Ovary (tissue), 9 donors: ENCODE results near the gene KIF19. TPM values are rescaled to one million over a fixed set of nuclear protein-coding genes. Genes with fewer than 3 reads are reported as not detected.
A peak's percentile ranks its signal among the peaks of the same experiment; 100 is the strongest.

ENCODE experiments used
- DNase-seq, 5 donors: peaks; one replicate each; pipeline ENCODE4 v3.0.0-alpha.2; 2019 to 2020
- H3K27ac ChIP-seq, 2 donors: fragments of 200-600 bp; one replicate each; pipeline versions ENCODE4 v1.5.1 to v1.8.0; 2019 to 2022
- H3K27me3 ChIP-seq: fragments of 200-600 bp; one replicate; pipeline ENCODE4 v1.8.0; 2022
- H3K36me3 ChIP-seq: fragments of 200-600 bp; sonication (generic); one replicate; pipeline ENCODE4 v1.5.1; 2019
- H3K4me1 ChIP-seq: one replicate; pipeline ENCODE4 v1.8.1; 2013; ENCODE audit warnings: mild to moderate bottlenecking, moderate library complexity; ENCODE audit not compliant: insufficient read depth
- H3K4me3 ChIP-seq: fragments of 200-600 bp; sonication (generic); one replicate; pipeline ENCODE4 v1.5.1; 2017
- H3K9me3 ChIP-seq, 2 donors: fragments of 200-600 bp in 1 of 2; sonication (generic) in 1 of 2; one replicate each; pipeline versions ENCODE4 v1.5.1 to v1.8.1; 2013 to 2019; ENCODE audit warnings: mild to moderate bottlenecking in 1 of 2, moderate library complexity in 1 of 2
- CTCF ChIP-seq, 3 donors: fragments of 450-650 bp in 2 of 3; fragments of 200-600 bp in 1 of 3; IDR thresholded peaks; one replicate each; pipeline versions ENCODE4 v1.5.1 to v1.8.0; 2016 to 2022; ENCODE audit warnings: antibody characterized with exemption in 3 of 3, mild to moderate bottlenecking in 1 of 3
- EP300 ChIP-seq: sonication (generic); formaldehyde crosslinking; IDR thresholded peaks from one replicate; pipeline ENCODE4 v1.6.1; 2017; ENCODE audit warnings: antibody characterized with exemption
- POLR2A ChIP-seq: fragments of 450-650 bp; IDR thresholded peaks from one replicate; pipeline ENCODE4 v1.6.1; 2017; ENCODE audit warnings: antibody characterized with exemption, mild to moderate bottlenecking, moderate library complexity
- whole genome bisulfite sequencing, 3 donors: extraction: QIAGEN DNeasy Blood & Tissue Kit in 1 of 3; methylation state at CpG; one replicate each; pipeline versions ENCODE4 v1.1.5 to v1.1.7; 2013 to 2017; 5-methylcytosine and 5-hydroxymethylcytosine counted together
- intact Hi-C, 4 donors: fragments of 100-400 bp; cut with DNase I; formaldehyde crosslinking; loops; one replicate each; pipeline versions ENCODE4 v1.11.0 to v1.15.1; 2022 to 2023
- polyA plus RNA-seq, 2 donors: library from polyadenylated mRNA; stranded (reverse); fragments of 200-250 nt in 1 of 2; fragments of 350-450 nt in 1 of 2; fragmentation: Illumina TruSeq in 1 of 2; extraction: RNeasy Lipid Tissue Mini Kit (QIAGEN cat#74804) in 1 of 2; gene quantifications; one replicate each; pipeline ENCODE4 v1.2.3, GENCODE V29; 2013 to 2014
- total RNA-seq, 7 donors: library from RNA; depleted of rRNA in 2 of 7; stranded (reverse); fragments of >200 nt in 2 of 7; fragmentation: NEBNext Ultra II Directional in 3 of 7; extraction: Animal tissue kit (Norgen Biotek cat#: 25700) in 3 of 7; gene quantifications; one replicate each; pipeline versions ENCODE4 v1.1.0 to v1.2.4, GENCODE V29; 2016 to 2023
- donor health status: DM: no; HTN: no; CAD: no; lungs with moderate emphysema.
- donor health status: DM: no; HTN: no; CAD: no.
- donor health status: Bipolar disorder and iron deficiency.
- donor health status: DM: yes; HTN: yes; CAD: no.
- donor health status: DM: no; HTN: no; CAD: no.
- donor health status: DM: yes; HTN: yes; CAD: no.

The KIF19 gene
- total and polyA plus RNA-seq, 9 donors, result 0.33 to 15.0 (median 1.2) TPM; not detected in 2

GRCh38 chr17:74380086-74380958 lies 54.3 kb downstream of the KIF19 start:
- WGBS, 3 donors, result 30 to 45% (median 38%) methylated on average over 17 of the region's 17 CpGs
- no peaks in the 10 kb centered on the region for H3K27me3 ChIP-seq
- TF ChIP-seq EP300, result no peak
- TF ChIP-seq CTCF (IDR thresholded peaks at IDR 0.05), result no peak
- no peak for TF ChIP-seq POLR2A
- no peaks in the 10 kb centered on the region for H3K9me3 ChIP-seq
- DNase-seq, result no peak
- no peak overlapping the region for H3K4me3 ChIP-seq
- H3K4me1 ChIP-seq, result peaks cover 2% of the 10 kb centered on the region
- H3K27ac ChIP-seq, result peak overlapping the region; percentile 0 to 61
- no peaks in the 10 kb centered on the region for H3K36me3 ChIP-seq
- intact Hi-C loops, result no loop called here

- H3K4me1 ChIP-seq, result peaks cover 2% of the 10 kb centered on the region
- no peaks in the 10 kb centered on the region for H3K27me3 ChIP-seq
- H3K36me3 ChIP-seq, result no peaks in the 10 kb centered on the region
- TF ChIP-seq CTCF (IDR thresholded peaks at IDR 0.05), result no peak
- no peak for TF ChIP-seq EP300
- no peak for TF ChIP-seq POLR2A
- DNase-seq, result no peak
- H3K9me3 ChIP-seq, result no peaks in the 10 kb centered on the region
- H3K27ac ChIP-seq, result peak overlapping the region in 1 of 2 donors; percentile 0
- 75 to 78% (median 75%) methylated on average over 15 of the region's 15 CpGs for WGBS, 3 donors
- intact Hi-C loops, result no loop called here
- no peak overlapping the region for H3K4me3 ChIP-seq
Measured at GRCh38 chr17:74380959-74381808, 55.2 kb downstream of the KIF19 start.

GRCh38 chr17:74383141-74383540 lies 57.1 kb downstream of the KIF19 start:
- DNase-seq, result no peak
- Histone ChIP-seq H3K27ac (no peak overlapping the region), H3K4me1 (peaks cover 2% of the 10 kb centered on the region), H3K36me3 (no peaks in the 10 kb centered on the region), H3K4me3 (no peak overlapping the region), H3K9me3 (no peaks in the 10 kb centered on the region), H3K27me3 (no peaks in the 10 kb centered on the region)
- TF ChIP-seq POLR2A (no peak), EP300 (no peak), CTCF (IDR thresholded peaks at IDR 0.05) (no peak)
- intact Hi-C loops, result no loop called here
- WGBS, 3 donors, result 88 to 93% (median 91%) methylated on average over 5 of the region's 5 CpGs

- Histone ChIP-seq H3K9me3 (no peaks in the 10 kb centered on the region), H3K36me3 (no peaks in the 10 kb centered on the region), H3K4me1 (no peaks in the 10 kb centered on the region), H3K4me3 (no peak overlapping the region), H3K27ac (no peak overlapping the region), H3K27me3 (no peaks in the 10 kb centered on the region)
- no peak for DNase-seq
- TF ChIP-seq EP300 (no peak), CTCF (IDR thresholded peaks at IDR 0.05) (no peak), POLR2A (no peak)
- 91 to 98% (median 92%) methylated on average over 3 of the region's 3 CpGs for WGBS, 3 donors
- intact Hi-C loops, result no loop called here
Measured at GRCh38 chr17:74385201-74385600, 59.2 kb downstream of the KIF19 start.
